Fibroblast of skin of left quadriceps (primary cell): ENCODE data around the gene PODN.

ENCODE experiments used
- DNase-seq, 2 experiments: peaks; one replicate each; pipeline ENCODE4 v3.0.0-alpha.2; 2013; ENCODE audit warnings: low read depth in 2 of 2

PODN gene

DNA sequence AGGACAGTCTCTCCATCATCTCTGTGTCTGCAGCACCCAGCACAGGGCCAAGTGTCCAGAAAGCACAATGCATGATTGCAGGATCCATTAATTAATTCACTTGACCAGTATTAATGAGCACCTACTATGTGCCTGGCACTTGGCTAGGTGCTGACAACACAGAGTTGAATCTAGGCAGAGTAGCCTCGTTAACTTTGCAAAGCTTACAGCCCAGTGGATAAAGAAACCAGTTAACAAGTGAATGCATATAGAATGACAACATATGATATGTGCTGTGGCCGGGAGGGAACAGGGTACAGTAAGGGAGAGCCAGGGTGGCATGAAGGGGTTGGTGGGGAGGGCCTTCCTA lies 69.6 kb downstream of the PODN start:
- DNase-seq: no peak

DNA sequence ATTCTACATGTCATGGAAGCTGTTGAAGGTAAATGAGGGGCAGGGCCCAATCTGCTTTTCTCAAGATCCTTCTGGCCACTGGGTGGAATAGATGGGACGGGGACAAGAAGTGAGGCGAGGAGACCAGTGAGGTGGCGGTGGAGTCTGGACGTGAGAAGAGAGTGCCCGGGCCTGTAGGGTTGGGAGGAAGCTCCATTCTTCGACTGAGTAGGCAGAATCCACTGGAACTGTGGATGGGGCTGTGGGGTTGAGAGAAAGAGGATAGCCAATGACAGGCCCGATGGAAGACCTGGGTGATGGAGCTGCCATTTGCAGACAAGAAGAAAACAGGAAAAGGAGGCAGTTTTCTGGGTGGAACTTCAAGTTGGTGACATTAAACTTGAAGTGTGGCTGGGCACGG lies 70.2 kb downstream of the PODN start:
- DNase-seq: no peak

- DNase-seq: no peak
Observed at GRCh38 chr1:53133261-53134041, 71.4 kb downstream of the PODN start.

DNA sequence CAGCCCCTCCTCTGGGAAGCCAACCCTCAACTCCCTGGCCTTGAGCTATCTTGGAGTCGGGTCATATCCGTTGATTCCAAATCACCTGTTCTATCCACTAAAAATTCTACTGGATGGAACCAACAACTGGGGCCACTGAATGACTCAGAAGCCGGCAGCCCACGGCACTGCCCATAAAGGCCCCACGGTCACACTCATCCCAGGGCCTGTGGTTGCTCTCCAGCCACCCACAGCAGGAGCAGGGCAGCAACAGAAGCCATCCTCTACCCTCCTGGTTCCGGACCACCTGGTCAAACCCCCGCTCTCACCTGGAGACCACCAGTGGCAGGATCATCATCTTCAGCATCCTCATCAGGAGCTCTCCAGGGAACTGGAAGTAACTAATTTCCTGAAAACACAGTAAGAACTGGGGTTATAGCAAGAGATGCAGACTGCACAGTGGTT lies 72.1 kb downstream of the PODN start:
- DNase-seq: no peak
